ENCODE data around the gene AGR2. TPM values are rescaled to one million over a fixed set of nuclear protein-coding genes. Genes with fewer than 3 reads are reported as not detected.

The AGR2 gene
- total RNA-seq, 4 donors from 2014 or later = 0.46 TPM; not detected in 3

- DNase-seq (ENCODE audit: low spot score) (no peak), ATAC-seq (ENCODE audit: low FRiP score) (no peak)
- no peak for TF ChIP-seq CTCF (IDR thresholded peaks at IDR 0.05)
Measured at GRCh38 chr7:16779051-16779450, 25.7 kb downstream of the AGR2 start.

GRCh38 chr7:16778476-16778875, 26.3 kb downstream of the AGR2 start:
- TF ChIP-seq CTCF (IDR thresholded peaks at IDR 0.05) = no peak
- no peak for ATAC-seq (ENCODE audit: low FRiP score)
- no peak for DNase-seq (ENCODE audit: low spot score)

GRCh38 chr7:16776053-16776452, 28.7 kb downstream of the AGR2 start:
- no peak for TF ChIP-seq CTCF (IDR thresholded peaks at IDR 0.05)
- DNase-seq (ENCODE audit: low spot score) (no peak), ATAC-seq (ENCODE audit: low FRiP score) (no peak)

- TF ChIP-seq CTCF (IDR thresholded peaks at IDR 0.05) = no peak
- no peak for DNase-seq (ENCODE audit: low spot score)
- ATAC-seq (ENCODE audit: low FRiP score) = no peak
Measured at GRCh38 chr7:16774986-16775385, 29.8 kb downstream of the AGR2 start.

- DNase-seq (ENCODE audit: low spot score) = no peak
- TF ChIP-seq CTCF (IDR thresholded peaks at IDR 0.05) = no peak
- ATAC-seq (ENCODE audit: low FRiP score) = no peak
Measured at GRCh38 chr7:16774294-16774693, 30.5 kb downstream of the AGR2 start.

GRCh38 chr7:16773884-16774283, 30.9 kb downstream of the AGR2 start:
- no peak for DNase-seq (ENCODE audit: low spot score)
- ATAC-seq (ENCODE audit: low FRiP score) = no peak
- no peak for TF ChIP-seq CTCF (IDR thresholded peaks at IDR 0.05)

GRCh38 chr7:16773326-16773725, 31.5 kb downstream of the AGR2 start:
- no peak for TF ChIP-seq CTCF (IDR thresholded peaks at IDR 0.05)
- ATAC-seq (ENCODE audit: low FRiP score) (no peak), DNase-seq (ENCODE audit: low spot score) (no peak)

Measured in omental fat pad (tissue), 4 donors.